NCI-H524 treated with DMSO at 0.1 percent for 48 hours (cell line): ENCODE measurements around the gene RCC1.
"Not testable (repeated sequence)": the region's sequence is repeated elsewhere in the genome, so short reads cannot be mapped to it uniquely, and the experiment has no call there.

ENCODE experiments used
- DNase-seq: peaks from one replicate; lab custom pipeline; 2025; lab: John Stamatoyannopoulos, UW

RCC1 gene

DNA sequence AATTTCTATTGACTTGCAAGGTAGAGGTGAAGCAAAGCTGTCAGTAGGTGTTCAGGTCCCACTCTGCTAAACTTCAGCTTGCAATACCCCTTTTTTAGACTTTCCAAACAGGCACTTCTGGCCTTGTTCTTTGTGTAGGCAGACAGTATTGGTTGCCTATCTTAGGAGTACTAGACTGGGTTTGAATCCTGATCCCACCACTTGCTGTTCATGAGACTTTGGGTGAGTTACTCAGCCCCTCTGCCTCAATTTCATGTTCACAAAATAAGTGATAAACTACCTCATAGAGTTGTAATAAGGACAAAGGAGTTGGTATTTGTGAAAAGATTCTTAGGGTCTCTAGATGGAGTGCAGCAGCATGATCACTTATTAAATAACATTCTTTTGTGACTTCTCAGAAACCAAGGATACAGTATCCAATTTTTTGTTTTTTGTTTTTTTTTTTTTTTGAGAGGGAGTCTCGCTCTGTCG lies 5.2 kb downstream of the RCC1 start:
- no peak for DNase-seq

DNA sequence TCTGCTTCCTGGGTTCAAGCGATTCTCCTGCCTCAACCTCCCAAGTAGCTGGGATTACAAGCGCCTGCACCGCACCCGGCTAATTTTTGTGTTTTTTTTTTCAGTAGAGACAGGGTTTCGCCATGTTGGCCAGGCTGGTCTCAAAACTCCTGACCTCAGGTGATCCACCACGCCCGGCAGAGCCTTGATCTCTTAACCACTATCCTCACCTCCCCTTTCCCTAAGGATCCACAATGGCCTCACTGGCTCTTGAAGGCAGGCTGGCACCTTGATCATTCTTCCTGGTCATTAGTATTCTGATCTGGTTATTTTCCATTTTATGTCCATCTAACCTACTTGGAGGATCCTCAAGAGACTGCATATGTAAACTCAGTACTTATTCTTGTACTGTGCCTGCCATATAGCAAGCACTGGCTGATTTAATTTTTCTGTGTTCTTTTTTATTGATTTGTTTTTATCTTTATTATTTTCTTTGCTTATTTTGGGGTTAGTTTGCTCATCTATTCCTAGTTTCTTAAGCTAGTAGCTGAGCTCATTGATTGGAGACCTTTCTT lies 6.3 kb downstream of the RCC1 start:
- DNase-seq: no peak

DNA sequence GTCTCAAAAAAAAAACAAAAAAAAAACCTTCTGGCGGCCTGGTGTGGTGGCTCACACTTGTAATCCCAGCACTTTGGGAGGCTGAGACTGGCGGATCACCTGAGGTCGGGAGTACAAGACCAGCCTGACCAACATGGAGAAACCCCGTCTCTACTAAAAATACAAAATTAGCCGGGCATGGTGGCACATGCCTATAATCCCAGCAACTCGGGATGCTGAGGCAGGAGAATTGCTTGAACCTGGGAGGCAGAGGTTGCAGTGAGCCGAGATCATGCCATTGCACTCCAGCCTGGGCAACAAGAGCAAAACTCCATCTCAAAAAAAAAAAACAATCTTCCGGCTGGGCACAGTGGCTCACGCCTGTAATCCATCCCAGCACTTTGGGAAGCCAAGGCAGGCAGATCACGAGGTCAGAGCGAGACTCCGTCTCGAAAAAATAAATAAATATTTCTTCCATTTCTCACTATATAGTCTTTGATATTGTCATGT lies 8.6 kb downstream of the RCC1 start:
- not testable (repeated sequence) for DNase-seq

DNA sequence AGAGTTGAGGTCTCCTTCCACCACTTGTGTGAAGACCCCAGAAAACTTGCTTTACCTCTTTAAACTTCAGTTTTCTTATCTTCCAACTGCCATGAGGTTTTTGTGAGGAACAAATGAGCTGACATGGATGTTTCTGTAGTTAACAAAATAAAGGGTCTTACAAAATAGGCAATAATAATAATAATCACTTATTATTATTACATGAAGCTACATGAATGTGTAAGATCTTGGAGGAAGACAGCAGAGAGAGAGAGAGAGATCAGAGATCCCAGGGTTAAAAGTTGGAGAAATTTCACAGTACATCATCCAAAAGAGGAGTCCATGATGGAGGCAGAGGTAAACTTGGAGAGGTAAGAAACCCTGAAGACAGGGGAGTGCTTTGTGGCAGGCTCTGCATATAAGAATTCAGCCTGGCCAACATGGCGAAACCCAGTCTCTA lies 10.7 kb downstream of the RCC1 start:
- DNase-seq: no peak

DNA sequence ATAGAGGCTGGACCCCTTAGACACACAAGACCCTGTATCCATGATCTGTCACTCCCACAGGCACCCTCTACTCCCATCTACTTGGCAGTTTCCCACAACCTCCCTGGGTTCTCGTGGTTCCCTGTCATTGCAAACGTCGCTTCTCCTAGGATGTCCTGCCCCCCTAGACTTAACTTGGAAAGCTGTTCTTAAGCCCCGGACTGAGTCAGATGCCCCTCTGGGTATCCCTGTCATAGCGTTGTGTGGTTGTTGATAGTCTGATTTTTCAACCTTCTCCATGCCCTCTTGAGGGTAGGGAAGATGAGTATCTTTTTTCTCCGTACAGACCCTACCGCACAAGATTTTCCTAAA lies 11.8 kb downstream of the RCC1 start:
- DNase-seq: no peak

DNA sequence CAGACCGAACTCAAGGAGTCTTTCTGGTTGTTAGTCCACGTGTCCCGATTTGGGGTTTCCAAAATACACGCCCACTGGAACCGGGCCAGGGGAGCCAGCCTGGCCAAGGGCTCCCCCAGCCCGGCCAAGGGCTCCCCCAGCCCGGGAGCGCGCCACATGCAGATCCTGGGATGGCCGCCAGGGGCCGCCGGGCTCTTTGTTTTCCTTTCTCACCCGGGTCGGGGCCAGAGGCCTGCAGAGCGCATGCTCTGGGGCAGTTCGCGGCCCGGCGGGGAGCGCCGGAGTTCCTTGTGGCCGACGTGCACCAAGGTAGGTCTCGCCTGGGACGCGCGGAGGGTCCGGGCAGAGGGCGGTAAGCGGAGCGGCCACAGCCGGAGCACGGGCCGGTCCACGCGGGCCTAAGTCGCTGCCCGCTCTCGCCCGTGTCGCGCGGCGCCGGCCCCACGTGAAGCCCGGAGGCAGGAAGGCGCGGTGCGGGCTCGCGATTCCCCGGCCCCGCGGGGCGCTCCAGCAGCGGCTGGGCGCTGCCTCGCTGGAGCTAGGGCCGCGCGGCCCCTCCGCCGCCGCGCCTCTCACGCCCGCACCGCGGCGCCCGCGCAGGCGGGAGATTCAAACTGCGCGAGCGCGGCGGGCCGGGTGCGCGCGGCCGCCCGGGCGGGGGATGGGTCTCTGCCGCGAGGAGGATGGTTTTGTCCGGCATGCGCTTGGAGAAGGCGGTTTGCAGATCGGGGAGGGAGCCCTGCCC lies 12.3 kb downstream of the RCC1 start:
- peak; percentile 52 for DNase-seq

DNA sequence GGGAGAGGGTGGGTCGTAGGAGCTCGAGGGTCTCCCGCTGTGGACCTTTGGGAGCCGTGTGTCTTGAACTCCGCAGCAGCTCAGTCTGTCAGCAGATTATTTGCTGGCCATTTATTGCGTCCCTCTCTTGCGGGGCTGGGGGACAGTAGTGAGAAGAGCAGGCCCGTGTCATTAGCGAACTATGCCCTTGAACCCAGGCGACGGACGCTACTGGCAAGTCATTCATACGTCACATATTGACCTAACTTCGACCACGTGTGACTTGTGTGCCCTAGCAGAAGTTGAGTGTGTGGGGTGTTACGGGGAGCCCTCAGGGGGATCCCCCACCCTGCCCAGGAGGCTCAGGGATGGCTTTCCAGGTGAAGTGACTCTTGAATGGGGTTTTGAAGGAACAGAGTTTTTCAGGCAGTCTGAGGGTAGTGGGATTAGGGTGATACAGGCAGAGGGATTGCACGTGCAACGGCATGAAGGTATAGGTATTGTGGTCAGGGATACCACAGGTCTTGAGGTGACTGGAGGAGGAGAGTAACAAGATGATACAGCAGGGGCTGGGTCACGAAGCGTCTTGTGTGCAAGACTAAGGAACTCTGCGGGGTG lies 13.0 kb downstream of the RCC1 start:
- no peak for DNase-seq

DNA sequence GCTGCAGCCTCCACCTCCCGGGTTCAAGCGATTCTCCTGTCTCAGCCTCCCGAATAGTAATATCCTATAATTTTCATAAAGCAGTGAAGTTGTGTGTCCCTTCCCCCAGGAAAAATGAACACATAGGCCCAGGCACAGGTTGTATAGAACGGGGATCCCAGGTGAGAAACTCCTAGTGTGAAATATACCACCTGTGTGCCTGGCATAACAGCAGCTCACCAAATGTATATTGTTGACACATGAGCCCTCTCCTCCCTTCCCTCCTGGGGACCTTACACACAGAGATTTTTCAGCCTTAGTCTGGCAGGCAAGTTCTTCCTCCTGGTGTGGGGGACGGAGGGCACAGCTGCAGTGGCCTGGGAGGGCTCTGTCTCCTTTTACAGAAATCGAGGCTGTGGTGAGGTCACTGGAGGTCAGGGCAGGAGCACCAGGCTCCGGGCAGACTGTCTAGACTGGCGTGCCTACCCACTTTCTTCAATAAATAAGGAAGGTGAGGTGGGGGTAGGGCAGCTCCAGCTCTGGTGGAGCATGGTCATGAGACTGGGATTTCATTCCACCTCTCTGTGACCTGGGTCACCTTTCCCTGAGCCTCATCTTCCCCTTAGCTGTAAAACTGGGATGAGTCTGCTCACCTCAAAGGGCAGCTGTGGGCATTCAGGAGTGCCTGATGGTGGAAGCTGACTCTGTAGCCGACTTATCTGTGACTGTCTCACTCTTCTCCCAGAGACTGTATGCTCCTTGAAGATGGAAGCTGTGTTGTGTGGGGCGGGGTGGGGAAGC lies 14.3 kb downstream of the RCC1 start:
- no peak for DNase-seq

DNA sequence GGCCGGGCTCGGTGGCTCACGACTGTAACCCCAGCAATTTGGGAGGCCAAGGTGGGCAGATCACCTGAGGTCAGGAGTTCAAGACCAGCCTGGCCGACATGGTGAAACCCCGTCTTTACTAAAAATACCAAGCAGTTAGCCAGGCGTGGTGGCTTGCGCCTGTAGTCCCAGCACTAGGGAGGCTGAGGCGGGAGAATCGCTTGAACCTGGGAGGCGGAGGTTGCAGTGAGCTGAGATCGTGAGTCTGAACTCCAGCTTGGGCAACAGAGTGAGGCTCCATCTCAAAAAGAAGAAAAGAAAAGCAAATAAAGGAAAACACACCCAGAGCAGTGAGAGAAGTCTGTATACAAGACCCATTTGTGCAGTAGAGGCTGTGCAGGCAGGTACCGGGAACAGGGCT lies 15.0 kb downstream of the RCC1 start:
- not testable (repeated sequence) for DNase-seq

DNA sequence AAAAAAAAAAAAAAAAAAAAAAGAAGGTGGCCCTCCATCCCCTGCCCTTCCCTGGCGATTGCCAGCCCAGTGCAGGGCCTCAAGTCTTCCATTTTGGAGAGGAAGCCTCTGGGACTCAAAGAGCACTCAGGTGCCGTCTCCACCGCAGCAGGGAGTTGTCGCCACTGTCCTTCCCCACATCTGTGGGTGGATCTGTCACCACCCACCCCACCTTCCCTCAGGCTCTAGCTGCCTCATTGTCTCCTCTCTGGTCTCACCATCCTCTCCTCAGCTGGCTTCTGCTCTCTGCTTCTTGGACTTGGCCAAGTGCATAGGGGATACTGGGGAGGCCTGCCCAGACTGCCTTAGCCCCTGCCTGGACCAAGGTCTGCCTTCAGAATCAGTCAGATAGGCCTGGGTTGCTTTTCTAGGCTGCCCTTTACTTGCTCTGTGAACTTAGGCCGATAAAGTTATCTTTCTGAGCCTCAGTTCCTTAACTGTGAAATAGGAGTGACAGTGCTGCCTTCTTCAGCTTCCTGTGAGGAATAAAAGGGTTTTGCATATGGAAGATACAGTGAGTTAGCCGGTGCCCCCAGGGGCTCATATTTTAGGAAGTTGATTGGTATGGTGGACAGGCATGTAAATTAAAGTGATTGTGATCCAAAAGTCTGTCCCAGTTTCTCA lies 15.8 kb downstream of the RCC1 start:
- DNase-seq: no peak

DNA sequence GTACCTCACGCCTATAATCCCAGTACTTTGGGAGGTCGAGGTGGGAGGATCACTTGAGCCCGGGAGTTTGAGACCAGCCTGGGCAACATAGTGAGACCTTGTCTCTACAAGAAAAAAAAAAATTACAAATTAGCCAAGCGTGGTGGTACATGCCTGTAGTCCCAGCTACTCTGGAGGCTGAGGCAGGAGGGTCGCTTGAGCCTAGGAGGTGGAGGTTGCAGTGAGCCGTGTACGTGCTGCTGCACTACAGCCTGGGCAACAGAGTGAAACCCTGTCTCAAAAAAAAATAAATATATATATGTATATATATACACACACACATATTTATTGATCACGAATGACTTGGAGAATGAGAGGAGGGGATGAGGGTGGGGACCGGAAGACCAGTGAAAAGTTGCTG lies 16.7 kb downstream of the RCC1 start:
- DNase-seq: not testable (repeated sequence)

DNA sequence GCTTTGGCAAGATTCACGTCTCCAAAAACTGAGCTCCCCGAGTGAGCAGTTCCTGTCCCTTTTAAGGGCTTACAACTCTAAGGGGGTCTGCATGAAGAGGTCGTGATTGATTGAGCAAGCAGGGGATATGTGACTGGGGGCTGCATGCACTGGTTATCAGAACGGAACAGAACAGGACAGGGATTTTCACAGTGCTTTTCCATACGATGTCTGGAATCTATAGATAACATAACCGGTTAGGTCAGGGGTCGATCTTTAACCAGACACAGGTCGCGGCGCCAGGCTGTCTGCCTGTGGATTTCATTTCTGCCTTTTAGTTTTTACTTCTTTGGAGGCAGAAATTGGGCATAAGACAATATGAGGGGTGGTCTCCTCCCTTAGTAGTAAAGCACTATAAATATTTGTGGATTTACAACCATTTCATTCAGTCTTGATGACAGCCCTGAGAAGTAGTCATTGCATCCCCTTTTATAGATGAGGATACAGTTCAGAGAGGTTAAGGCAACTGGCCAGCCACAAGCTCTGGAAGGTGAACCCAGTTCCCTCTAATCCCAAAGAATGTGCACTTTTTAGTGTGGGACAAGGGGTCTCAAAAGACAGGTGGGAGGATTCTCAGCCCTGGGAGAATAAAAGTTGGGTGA lies 19.3 kb downstream of the RCC1 start:
- DNase-seq: not testable (repeated sequence)

DNA sequence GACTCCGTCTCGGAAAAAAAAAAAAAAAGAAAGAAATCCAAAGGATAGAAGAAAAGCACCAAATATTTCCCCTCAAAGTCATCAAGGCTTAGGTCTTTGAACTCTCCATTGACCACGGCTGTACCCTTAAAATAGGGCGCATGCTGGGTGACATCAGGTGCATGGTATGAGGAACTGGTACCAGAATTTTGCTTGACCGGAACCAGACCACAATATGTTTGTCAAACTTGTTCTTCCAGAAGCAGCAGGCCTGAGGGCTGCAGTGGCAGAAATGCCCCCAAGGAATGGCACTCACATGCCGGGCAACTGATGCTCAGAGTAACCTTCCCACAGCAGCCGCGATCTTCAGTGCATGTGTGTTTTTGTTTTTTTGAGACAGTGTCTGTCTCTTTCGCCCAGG lies 21.0 kb downstream of the RCC1 start:
- no peak for DNase-seq

DNA sequence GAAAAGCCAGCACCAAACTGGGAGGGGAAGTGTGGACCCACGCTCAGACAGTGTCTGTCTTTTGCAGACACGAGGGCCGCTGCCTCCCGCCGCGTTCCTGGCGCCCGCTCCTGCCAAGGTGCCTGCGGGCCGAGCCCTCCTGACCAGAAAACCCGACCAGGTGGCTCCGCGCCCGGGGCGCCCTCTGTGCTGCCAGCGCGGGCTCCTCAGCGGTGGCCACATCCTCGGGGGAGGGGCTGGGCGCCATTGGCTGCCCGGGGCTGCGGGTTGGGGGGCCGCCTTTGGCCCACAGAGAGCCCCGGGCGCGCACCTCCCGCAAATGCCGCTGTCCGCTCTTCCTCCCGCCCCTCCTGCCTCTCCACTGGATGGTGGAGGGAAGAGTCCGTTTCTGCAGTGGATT lies 24.6 kb downstream of the RCC1 start:
- no peak for DNase-seq

DNA sequence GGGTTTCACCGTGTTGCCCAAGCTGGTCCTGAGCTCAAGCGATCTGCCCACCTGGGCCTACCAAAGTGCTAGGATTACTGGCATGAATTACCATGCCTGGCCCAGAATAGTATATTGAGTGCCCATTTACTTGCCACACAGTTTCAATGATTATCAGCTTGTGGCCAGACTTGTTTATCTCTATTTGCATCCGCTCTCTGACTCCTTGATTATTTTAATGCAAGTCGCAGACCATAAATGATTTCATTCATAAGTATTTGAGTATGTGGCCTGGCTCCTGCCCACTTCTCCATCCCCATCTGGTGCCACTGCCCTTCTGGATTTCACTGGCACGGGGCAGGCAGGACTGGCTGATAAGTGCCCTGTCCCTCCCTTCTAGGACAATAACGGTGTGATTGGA lies 28.8 kb downstream of the RCC1 start:
- DNase-seq: no peak

DNA sequence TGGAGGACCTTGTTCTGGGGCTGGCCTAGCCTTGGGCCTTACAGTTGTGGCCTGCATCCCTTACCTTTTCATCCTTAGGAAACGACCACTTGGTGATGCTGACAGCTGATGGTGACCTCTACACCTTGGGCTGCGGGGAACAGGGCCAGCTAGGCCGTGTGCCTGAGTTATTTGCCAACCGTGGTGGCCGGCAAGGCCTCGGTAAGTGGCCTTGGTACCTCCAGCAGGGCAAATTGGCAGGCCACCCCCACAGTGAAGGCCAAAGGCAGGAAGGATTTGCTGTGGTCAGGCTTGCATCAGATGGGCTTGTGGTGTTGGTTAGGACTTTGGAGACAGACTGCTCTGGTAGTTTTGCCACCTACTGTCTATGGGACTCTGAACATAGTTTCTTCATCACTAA lies 29.3 kb downstream of the RCC1 start:
- no peak for DNase-seq

DNA sequence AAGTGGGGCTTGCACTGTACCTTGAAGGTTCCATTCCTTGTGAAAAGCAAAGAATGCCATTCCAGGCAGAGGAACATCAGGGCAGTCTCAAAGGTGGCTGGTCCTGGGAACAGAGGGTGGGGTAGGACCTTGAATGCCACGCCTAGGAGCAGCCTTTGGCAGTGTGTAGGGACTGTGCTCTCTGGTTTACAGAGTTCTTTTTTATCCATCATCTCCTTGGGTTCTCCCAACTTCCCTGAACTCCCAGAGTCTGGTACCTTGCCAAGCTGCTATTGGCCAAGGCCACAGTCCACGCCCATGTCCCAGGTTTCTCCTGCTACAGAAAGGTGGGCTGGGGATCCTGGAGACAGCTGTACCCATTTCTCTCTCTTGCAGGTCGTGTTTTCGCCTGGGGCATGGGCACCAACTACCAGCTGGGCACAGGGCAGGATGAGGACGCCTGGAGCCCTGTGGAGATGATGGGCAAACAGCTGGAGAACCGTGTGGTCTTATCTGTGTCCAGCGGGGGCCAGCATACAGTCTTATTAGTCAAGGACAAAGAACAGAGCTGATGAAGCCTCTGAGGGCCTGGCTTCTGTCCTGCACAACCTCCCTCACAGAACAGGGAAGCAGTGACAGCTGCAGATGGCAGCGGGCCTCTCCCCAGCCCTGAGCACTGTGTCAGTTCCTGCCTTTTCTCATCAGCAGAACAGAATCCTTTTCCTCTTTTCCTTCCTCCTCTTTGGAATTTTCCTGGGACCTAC lies 31.8 kb downstream of the RCC1 start:
- DNase-seq: no peak

DNA sequence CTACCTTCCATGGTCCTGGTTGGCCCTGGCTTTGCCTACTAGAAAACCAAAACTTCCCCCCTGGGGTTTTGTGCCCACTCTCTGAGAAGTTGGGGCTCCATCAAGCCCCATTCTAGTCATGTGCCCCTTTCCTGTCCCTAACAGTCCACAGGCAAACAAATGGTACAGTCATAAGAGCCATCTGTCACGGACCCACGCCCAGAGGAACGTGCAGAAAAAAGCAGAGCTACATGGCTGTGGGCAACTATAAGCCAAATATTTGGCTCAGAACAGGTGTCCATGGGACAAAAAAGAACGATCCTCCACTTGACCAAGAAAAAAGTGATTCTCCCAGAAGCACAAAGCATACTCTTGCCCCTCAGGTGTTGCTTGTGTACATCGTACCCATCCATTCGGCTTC lies 32.4 kb downstream of the RCC1 start:
- no peak for DNase-seq

DNA sequence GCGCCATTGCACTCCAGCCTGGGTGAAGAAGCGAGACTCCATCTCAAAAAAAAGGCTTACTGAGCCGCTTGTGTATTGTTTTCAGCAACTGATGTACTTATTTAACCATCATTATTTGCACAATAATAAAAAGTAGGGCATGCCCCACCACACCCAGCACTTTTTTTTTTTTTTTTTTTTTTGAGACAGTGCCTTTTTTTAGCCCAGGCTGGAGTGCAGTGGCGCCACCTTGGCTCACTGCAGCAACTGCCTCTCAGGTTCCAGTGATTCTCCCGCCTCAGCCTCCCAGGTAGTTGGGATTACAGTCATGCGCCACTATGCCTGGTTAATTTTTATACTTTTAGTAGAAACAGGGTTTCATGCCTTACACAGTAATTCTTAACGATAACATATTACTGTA lies 34.8 kb downstream of the RCC1 start:
- no peak for DNase-seq

DNA sequence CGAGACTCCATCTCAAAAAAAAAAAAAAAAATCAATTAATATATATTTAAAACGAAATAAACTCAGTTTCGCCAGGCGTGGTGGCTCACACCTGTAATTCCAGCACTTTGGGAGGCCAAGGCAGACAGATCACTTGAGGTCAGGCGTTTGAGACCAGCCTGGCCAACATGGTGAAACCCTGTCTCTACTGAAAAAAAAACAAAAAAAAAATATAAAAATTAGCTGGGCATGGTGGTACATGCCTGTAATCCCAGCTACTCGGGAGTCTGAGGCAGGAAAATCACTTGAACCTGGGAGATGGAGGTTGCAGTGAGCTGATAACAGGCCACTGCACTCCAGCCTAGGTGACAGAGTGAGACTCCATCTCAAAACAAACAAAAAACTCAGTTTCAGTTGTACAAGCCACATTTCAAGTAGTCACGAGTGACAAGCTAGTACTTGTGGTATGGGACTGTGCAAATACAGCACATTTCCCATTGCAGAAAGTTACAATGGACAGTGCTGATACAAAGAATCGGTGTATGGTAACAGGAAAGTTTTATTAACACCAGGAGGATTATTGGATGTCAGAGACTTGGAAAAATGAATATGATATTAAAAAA lies 35.7 kb downstream of the RCC1 start:
- DNase-seq: not testable (repeated sequence)
